GM18507 (cell line): Measurements from ENCODE around the gene TP63.
"Not testable (repeated sequence)": the region's sequence is repeated elsewhere in the genome, so short reads cannot be mapped to it uniquely, and the experiment has no call there.

ENCODE experiments used
- DNase-seq: peaks from one replicate; pipeline ENCODE4 v3.0.0; 2011; ENCODE audit warnings: low read depth; ENCODE audit not compliant: insufficient read length; ENCODE audit errors: extremely low spot score
- FAIRE-seq: peaks from 2 replicates; lab custom pipeline; 2011; peaks lifted over from hg19 to GRCh38; lab: Jason Lieb, UNC

Gene TP63

GRCh38 chr3:189631373-189631408 is at the start of gene TP63:
Gene TP63, plus strand, starts transcription at chr3:189631389. Its CDS starts 127 bp downstream, at chr3:189631516.
- DNase-seq (no peak), FAIRE-seq (no peak)

- DNase-seq = no peak
- FAIRE-seq = no peak
Measured at GRCh38 chr3:189582179-189582578, 49.0 kb upstream of the TP63 start.

GRCh38 chr3:189584645-189585044 is 46.5 kb upstream of the TP63 start:
- no peak for FAIRE-seq
- no peak for DNase-seq

- no peak for DNase-seq
- peak; percentile 83 for FAIRE-seq
Measured at GRCh38 chr3:189586941-189587663, 44.1 kb upstream of the TP63 start.

GRCh38 chr3:189587664-189588040 is 43.5 kb upstream of the TP63 start:
- FAIRE-seq = peak; percentile 18
- no peak for DNase-seq

DNA sequence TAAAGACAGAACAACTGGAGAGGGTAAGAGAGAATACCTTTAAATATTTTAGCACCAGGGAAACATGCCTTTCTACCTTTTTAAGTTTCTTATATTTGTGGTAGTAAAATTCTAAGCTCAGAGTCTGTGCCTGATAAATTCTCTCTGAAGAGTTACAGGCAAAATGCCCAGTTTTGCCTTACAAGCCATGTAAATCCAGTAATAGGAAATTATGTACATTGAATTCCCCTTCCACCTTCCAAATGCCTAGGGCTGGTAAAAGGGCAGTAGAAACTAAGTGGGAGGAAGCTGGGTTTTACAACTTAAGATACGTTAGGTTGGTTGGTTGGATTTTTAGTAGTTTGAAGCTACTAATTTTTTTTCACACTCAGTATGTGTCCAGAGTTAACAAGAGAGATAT is 43.1 kb upstream of the TP63 start:
- no peak for DNase-seq
- no peak for FAIRE-seq

DNA sequence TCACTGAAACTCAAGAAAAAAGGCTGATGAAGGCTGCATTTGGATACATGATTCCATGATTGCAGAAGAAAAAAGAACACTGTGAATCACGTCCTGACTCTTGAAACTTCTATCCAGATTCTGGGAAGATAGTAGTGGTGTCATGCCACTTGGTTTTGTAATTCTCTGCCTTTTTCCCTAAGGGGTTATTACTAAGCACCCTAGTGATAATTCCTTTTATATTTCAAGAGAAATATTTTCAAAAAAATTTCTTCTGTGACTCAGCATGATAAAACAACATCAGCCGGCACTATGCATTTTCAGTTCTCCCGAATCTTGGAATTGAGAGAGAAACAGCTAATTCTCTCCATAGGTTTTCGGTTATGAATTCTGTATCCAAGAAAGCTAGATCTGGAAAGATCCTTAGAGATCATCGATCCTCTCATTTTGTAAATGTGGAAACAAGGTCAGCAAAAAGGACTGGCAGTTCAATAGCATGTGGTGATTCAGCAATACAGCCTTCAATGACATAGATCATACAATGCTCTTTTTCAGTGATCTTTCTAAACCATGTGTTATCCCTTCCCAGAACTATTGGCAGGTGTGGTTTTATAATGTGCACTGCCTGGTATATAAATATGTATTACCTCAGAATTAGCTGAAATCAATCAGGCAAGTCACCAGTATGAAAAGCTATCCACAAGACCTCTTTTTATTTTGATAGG is 42.6 kb upstream of the TP63 start:
- FAIRE-seq = no peak
- no peak for DNase-seq

DNA sequence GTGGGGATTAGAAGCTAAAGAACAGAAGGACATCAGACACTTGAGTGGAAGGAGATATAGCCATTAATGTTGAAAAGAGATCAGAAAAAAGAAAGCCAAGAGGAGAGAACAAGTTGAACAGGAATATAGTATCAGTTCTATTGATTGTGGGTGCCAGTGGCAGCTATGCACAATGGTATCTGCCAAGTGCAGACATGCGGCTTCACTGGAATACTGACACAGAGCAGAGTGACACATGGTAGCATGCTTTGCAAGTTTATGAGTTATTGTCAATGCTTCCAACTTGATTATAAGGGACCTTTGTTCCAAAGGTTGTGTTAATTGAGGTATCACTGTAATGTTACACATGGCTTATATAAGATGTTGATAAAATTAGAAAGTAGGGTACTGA is 42.0 kb upstream of the TP63 start:
- peak; percentile 51 for FAIRE-seq

GRCh38 chr3:189590223-189590622 is 41.0 kb upstream of the TP63 start:
- FAIRE-seq = no peak

More for the DNA sequence above, 42.0 kb upstream of the TP63 start:
- no peak for DNase-seq

GRCh38 chr3:189593581-189593980 is 37.6 kb upstream of the TP63 start:
- FAIRE-seq = no peak
- no peak for DNase-seq

More at GRCh38 chr3:189590223-189590622, 41.0 kb upstream of the TP63 start:
- no peak for DNase-seq

GRCh38 chr3:189596078-189596979 is 34.9 kb upstream of the TP63 start:
- not testable (repeated sequence) for FAIRE-seq, DNase-seq

DNA sequence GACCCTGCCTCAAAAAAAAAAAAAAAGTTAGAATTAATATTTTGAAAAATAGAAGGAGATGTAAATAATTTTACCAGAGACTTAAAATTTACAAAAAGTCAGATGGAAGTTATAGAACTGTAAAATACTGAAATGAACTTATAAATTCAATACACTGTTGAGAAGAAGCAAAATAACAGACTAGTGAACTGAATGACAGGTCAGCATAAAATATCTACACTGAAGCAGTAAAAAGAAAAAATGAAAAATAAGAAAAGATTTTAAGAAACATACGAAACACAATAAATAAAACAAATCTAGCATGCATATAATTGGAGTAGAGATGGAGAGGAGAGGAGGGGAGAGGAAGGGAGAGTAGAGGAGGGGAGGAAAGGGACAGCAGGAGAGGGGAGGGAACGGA is 33.3 kb upstream of the TP63 start:
- no peak for DNase-seq
- no peak for FAIRE-seq

DNA sequence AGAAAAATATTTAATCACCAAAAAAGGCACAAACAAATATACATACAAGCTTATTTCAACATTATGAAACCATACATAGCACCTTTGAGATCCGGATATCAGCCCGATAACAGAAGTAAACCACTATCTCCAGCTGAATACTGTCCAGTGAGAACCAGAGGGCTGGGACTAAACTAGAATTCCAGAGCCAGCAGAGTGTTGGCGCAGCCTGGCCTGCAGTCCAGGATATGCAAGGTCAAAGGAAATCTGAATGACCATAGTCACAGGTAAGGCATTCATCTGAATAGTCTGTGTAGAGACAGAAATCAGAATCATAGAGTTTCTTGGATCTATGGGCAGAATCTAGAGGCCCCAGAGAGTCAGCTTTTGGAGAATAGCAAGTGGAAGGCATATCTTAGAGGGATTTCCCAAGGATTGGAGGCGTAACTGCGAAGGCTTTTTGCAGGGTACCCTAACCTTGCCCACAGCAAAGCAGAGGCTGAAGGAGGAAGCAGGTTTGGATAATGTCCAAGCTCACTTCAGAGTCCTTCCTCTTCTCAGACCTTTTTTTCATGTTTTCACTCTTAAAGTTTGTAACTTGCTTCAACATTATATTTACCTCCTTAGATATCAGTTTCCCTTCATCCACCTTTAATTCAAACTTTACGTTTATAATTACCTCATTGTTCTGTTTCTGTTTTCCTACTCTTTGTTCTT is 32.5 kb upstream of the TP63 start:
- FAIRE-seq = no peak
- DNase-seq = no peak

DNA sequence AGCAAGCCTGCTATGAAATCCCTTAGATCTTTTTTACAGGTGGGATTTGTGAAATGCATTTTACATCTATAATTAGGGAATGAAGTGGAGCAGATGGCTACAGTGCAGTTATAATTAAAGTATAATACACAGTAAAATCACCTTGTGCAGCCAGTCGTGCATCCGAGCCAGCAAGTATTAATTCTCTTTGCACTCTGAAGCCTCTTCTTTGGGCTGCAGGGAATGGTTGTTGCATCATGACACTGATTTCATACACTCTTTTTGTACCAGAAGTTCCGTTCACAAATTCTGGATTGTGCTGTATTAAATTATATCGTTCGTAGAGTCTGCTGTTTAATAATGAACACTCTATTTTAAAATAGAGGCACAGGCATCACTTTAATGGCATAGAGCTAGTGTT is 28.7 kb upstream of the TP63 start:
- DNase-seq (no peak), FAIRE-seq (no peak)

DNA sequence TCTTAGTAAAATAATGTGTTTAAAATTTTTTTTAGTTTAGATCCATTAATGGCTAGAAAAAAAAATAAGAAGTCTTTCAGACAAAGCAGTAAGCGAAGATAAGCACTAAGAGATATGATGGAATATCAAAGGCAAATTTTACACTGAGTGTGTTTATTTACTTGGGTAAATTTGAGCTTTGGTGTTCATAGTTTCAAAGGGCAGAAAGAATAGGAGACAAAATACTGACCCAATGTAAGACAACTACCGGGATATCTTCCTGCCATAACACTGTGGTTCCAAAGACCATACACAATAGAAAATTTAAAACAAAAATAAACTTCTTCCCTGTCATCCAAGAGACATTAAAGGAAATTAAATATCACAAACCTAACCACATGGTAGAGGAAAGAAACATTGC is 25.5 kb upstream of the TP63 start:
- no peak for DNase-seq
- no peak for FAIRE-seq

DNA sequence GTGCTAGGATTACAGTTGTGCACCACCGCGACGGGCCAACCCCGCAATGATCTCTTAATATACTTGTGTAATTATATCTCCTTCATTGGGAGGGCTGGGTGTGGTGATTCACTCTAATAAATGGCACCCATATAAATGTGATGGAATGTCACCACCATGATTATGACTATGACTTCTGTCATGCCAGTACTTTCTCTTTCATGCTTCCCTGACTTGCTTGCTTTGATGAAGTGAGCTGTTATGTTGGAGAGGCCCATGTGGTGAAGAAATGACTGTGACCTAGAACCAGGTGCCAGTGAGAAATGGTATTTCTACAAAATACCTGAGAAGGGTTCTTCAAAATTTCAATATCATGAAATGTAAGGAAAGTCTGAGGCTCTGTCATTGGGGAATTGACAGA is 24.4 kb upstream of the TP63 start:
- FAIRE-seq = no peak
- no peak for DNase-seq

GRCh38 chr3:189612641-189613040 is 18.5 kb upstream of the TP63 start:
- DNase-seq, FAIRE-seq: not testable (repeated sequence)

DNA sequence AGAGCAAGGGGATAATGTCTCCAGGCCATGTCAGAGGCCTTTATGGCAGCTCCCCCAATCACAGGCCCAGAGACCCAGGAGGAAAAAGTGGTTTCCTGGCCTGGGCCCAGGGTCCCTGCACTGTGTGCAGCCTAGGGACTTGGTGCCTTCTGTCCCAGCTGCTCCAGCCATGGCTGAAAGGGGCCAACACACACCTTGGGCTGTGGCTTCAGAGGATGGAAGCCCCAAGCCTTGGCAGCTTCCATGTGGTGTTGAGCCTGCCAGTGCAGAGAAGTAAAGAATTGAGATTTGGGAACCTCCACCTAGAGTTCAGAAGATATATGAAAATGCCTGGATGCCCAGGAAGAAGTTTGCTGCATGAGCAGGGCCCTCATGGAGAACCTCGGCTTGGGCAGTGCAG is 18.1 kb upstream of the TP63 start:
- DNase-seq (no peak), FAIRE-seq (no peak)

GRCh38 chr3:189621948-189622603 is 9.1 kb upstream of the TP63 start:
- FAIRE-seq = no peak

DNA sequence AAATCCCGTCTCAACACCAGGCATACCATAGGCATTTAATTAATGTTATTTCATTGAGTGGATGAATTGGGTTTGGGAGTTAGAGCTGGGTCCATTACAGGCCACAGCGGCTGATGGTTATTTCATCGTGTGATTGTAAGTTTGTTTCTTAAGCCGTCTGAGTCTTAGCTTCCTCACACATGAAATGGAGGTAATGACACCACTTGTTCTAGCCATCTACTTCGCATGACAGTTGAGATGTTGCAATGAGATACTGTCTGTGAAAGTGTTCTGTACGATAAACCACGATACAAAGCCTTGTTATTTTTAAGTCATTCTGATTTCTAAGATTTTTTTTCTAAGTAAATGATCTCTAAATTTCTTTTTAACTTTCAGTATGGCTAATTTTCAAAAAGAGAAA is 8.6 kb upstream of the TP63 start:
- no peak for DNase-seq
- FAIRE-seq = no peak

More at GRCh38 chr3:189621948-189622603, 9.1 kb upstream of the TP63 start:
- no peak for DNase-seq
